ENCODE data around the gene CMPK1.

DNA sequence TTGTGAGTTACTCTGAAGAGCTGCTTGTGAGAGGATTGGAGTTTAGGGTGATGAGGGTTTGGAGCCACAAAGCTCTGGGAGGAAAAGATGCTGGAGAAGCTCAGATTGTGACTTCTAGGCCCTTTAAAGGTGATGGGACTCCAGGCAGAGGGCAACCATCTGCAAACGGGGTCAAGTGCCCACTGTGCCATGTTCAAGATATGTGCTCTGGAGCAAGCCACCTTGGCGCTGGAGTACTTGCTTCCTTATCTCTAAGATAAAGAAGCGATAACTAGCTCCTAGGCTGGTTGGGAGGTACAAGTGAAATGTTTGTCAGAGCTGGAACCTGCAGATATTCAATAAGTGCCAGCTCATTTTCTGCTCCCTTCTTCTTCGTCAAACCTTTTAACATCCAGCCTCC is 68.2 kb downstream of the CMPK1 start:
- TF ChIP-seq POLR2A (IDR thresholded peaks at IDR 0.05; ENCODE audit: low read depth, low read length) (no peak), EZH2 (IDR thresholded peaks at IDR 0.05; ENCODE audit: borderline replicate concordance, low read depth, low read length, severe bottlenecking) (no peak), JUN (IDR thresholded peaks at IDR 0.05; ENCODE audit: borderline replicate concordance, insufficient read depth, insufficient read length, low read depth) (no peak)
- TF ChIP-seq, protein P1, sequence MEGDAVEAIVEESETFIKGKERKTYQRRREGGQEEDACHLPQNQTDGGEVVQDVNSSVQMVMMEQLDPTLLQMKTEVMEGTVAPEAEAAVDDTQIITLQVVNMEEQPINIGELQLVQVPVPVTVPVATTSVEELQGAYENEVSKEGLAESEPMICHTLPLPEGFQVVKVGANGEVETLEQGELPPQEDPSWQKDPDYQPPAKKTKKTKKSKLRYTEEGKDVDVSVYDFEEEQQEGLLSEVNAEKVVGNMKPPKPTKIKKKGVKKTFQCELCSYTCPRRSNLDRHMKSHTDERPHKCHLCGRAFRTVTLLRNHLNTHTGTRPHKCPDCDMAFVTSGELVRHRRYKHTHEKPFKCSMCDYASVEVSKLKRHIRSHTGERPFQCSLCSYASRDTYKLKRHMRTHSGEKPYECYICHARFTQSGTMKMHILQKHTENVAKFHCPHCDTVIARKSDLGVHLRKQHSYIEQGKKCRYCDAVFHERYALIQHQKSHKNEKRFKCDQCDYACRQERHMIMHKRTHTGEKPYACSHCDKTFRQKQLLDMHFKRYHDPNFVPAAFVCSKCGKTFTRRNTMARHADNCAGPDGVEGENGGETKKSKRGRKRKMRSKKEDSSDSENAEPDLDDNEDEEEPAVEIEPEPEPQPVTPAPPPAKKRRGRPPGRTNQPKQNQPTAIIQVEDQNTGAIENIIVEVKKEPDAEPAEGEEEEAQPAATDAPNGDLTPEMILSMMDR (IDR thresholded peaks at IDR 0.05; ENCODE audit: extremely low read depth in 1 of 2, insufficient read depth in 1 of 2, low read depth in 1 of 2, low read length in 2 of 2) = no peak
